IMR-90 (cell line): Measurements from ENCODE around the gene PKDCC. TPM values are rescaled to one million over a fixed set of nuclear protein-coding genes. Genes with fewer than 3 reads are reported as not detected.

Experiments used
- ATAC-seq: fragments of 200-7000 bp; cut with Tn5 transposase; 2 replicates; pipeline ENCODE4 v1.9.1; 2020; ENCODE audit warnings: low read depth, mild to moderate bottlenecking, moderate library complexity
- BruUV-seq: library from RNA; stranded (reverse); fragments of 400-500 nt; replicated peaks from 2 replicates; lab custom pipeline; 2021; lab: Mats Ljungman, UMichigan
- CTCF ChIA-PET: fragments of 300-600 bp; formaldehyde crosslinking; extraction: SDS; loops from one replicate; lab custom pipeline; 2021; ENCODE audit warnings: antibody characterized with exemption; lab: Yijun Ruan, JAX
- POLR2A ChIA-PET: fragments of 300-600 bp; sonication (Branson Sonifier 250); formaldehyde crosslinking; loops from one replicate; lab custom pipeline; 2022; ENCODE audit warnings: antibody characterized with exemption; ENCODE audit not compliant: unreplicated experiment; lab: Charles Lee
- DNase-seq: peaks from one replicate; pipeline ENCODE4 v3.0.0; 2013
- H2AFZ ChIP-seq: replicated peaks from 2 replicates; pipeline ENCODE3; 2013; ENCODE audit warnings: low read length, mild to moderate bottlenecking; ENCODE audit not compliant: poor library complexity
- H2AK5ac ChIP-seq: 2 replicates; pipeline ENCODE4 v1.6.1; 2013; ENCODE audit warnings: low read depth, low read length, inconsistent platforms
- H2AK9ac ChIP-seq: replicated peaks from 2 replicates; pipeline ENCODE3; 2013; ENCODE audit warnings: mild to moderate bottlenecking, low read depth, low read length, moderate library complexity; ENCODE audit not compliant: poor library complexity
- H2BK120ac ChIP-seq: 2 replicates; pipeline ENCODE4 v1.6.1; 2013; ENCODE audit warnings: low read depth, low read length, inconsistent platforms
- H2BK15ac ChIP-seq: 3 replicates; pipeline ENCODE4 v1.6.1; 2013; ENCODE audit warnings: low read depth, low read length, inconsistent platforms
- H2BK20ac ChIP-seq: 2 replicates; pipeline ENCODE4 v1.6.1; 2013; ENCODE audit warnings: low read depth, mild to moderate bottlenecking, inconsistent platforms, low read length, moderate library complexity
- H2BK5ac ChIP-seq: 2 replicates; pipeline ENCODE4 v1.6.1; 2013; ENCODE audit warnings: mild to moderate bottlenecking, low read depth, low read length, inconsistent platforms; ENCODE audit not compliant: poor library complexity, severe bottlenecking
- H3K14ac ChIP-seq: replicated peaks from 2 replicates; pipeline ENCODE4 v1.6.1; 2013; ENCODE audit warnings: low read depth, low read length, inconsistent platforms
- H3K18ac ChIP-seq: 2 replicates; pipeline ENCODE4 v1.6.1; 2013; ENCODE audit warnings: low read depth, low read length, control low read depth
- H3K23ac ChIP-seq: 2 replicates; pipeline ENCODE4 v1.6.1; 2013; ENCODE audit warnings: low read depth, low read length, inconsistent platforms
- H3K27ac ChIP-seq: 2 replicates; pipeline ENCODE4 v1.5.1; 2013; ENCODE audit warnings: mild to moderate bottlenecking, control low read depth, low read length; ENCODE audit not compliant: insufficient read depth
- H3K27me3 ChIP-seq: 2 replicates; pipeline ENCODE4 v1.6.1; 2013; ENCODE audit warnings: low read length; ENCODE audit not compliant: control insufficient read depth, insufficient read depth
- H3K36me3 ChIP-seq: 2 replicates; pipeline ENCODE4 v1.6.1; 2013; ENCODE audit warnings: low read length, mixed read lengths; ENCODE audit not compliant: control insufficient read depth, insufficient read depth
- H3K4ac ChIP-seq: 2 replicates; pipeline ENCODE4 v1.6.1; 2013; ENCODE audit warnings: low read depth, low read length, inconsistent platforms
- H3K4me1 ChIP-seq: 2 replicates; pipeline ENCODE4 v1.6.1; 2013; ENCODE audit warnings: low read length, mixed read lengths; ENCODE audit not compliant: control insufficient read depth, insufficient read depth
- H3K4me2 ChIP-seq: 2 replicates; pipeline ENCODE4 v1.6.1; 2013; ENCODE audit warnings: low read depth, mild to moderate bottlenecking, control low read depth, low read length, moderate library complexity
- H3K4me3 ChIP-seq: 2 replicates; pipeline ENCODE4 v1.5.1; 2013; ENCODE audit warnings: low read depth, mild to moderate bottlenecking, control low read depth, low read length, moderate library complexity; ENCODE audit not compliant: insufficient read depth
- H3K56ac ChIP-seq: 2 replicates; pipeline ENCODE4 v1.6.1; 2013; ENCODE audit warnings: low read length, inconsistent platforms; ENCODE audit not compliant: insufficient read depth; ENCODE audit errors: extremely low read depth
- H3K79me1 ChIP-seq, 2 experiments: 2 replicates each; pipeline ENCODE4 v1.6.1; 2013; ENCODE audit warnings: low read length in 2 of 2, inconsistent platforms in 1 of 2, low read depth in 1 of 2
- H3K9ac ChIP-seq: 2 replicates; pipeline ENCODE4 v1.6.1; 2013; ENCODE audit warnings: low read depth, low read length, control low read depth
- H3K9me1 ChIP-seq: 2 replicates; pipeline ENCODE4 v1.6.1; 2013; ENCODE audit warnings: low read length, inconsistent platforms; ENCODE audit not compliant: insufficient read depth
- H3K9me3 ChIP-seq: 2 replicates; pipeline ENCODE4 v1.6.1; 2013; ENCODE audit warnings: low read length; ENCODE audit not compliant: control insufficient read depth, insufficient read depth
- H4K20me1 ChIP-seq: 2 replicates; pipeline ENCODE4 v1.6.1; 2013; ENCODE audit warnings: low read length, inconsistent platforms; ENCODE audit not compliant: insufficient read depth
- H4K5ac ChIP-seq: 2 replicates; pipeline ENCODE4 v1.6.1; 2013; ENCODE audit warnings: mild to moderate bottlenecking, low read depth, low read length, control low read depth
- H4K8ac ChIP-seq, 2 experiments: 2 replicates each; pipeline ENCODE4 v1.6.1; 2013; ENCODE audit warnings: low read depth in 2 of 2, low read length in 2 of 2, control low read depth in 1 of 2, inconsistent platforms in 1 of 2
- H4K91ac ChIP-seq: 2 replicates; pipeline ENCODE4 v1.6.1; 2013; ENCODE audit warnings: low read depth, low read length, inconsistent platforms; ENCODE audit not compliant: insufficient read depth
- BHLHE40 ChIP-seq: fragments of 150-350 bp; IDR thresholded peaks from 2 replicates; pipeline ENCODE4 v1.6.1; 2016; ENCODE audit warnings: mild to moderate bottlenecking, low read depth, low read length
- CEBPB ChIP-seq: IDR thresholded peaks from 2 replicates; pipeline ENCODE4 v1.6.1; 2012; ENCODE audit warnings: low read depth, low read length, improper control_type of control experiment
- CHD1 ChIP-seq: IDR thresholded peaks from 2 replicates; pipeline ENCODE4 v1.6.1; 2012; ENCODE audit warnings: low read depth, low read length, improper control_type of control experiment
- CTCF ChIP-seq: conservative IDR thresholded peaks from 2 replicates; pipeline ENCODE4 v1.5.1; 2012; ENCODE audit warnings: mild to moderate bottlenecking, low read depth, low read length, improper control_type of control experiment
- ELK1 ChIP-seq: fragments of 150-350 bp; IDR thresholded peaks from 2 replicates; pipeline ENCODE4 v1.6.1; 2016; ENCODE audit warnings: low read depth, mild to moderate bottlenecking, low read length, moderate library complexity, borderline replicate concordance
- FOS ChIP-seq: fragments of 150-350 bp; IDR thresholded peaks from 2 replicates; pipeline ENCODE4 v1.6.1; 2016; ENCODE audit warnings: low read depth, low read length
- MAFK ChIP-seq: IDR thresholded peaks from 2 replicates; pipeline ENCODE4 v1.6.1; 2012; ENCODE audit warnings: low read depth, low read length, improper control_type of control experiment
- MAZ ChIP-seq: IDR thresholded peaks from 2 replicates; pipeline ENCODE4 v1.6.1; 2012; ENCODE audit warnings: low read depth, mild to moderate bottlenecking, low read length, improper control_type of control experiment, moderate library complexity, borderline replicate concordance
- MXI1 ChIP-seq: IDR thresholded peaks from 2 replicates; pipeline ENCODE4 v1.6.1; 2012; ENCODE audit warnings: low read depth, mild to moderate bottlenecking, low read length, moderate library complexity, borderline replicate concordance
- NFE2L2 ChIP-seq: fragments of 150-350 bp; IDR thresholded peaks from 2 replicates; pipeline ENCODE4 v1.6.1; 2016; ENCODE audit warnings: low read depth, mild to moderate bottlenecking, low read length
- POLR2A ChIP-seq: IDR thresholded peaks from 2 replicates; pipeline ENCODE4 v1.6.1; 2012; ENCODE audit warnings: mild to moderate bottlenecking, low read depth, low read length
- RAD21 ChIP-seq: IDR thresholded peaks from 2 replicates; pipeline ENCODE4 v1.6.1; 2012; ENCODE audit warnings: low read length, improper control_type of control experiment
- RCOR1 ChIP-seq: IDR thresholded peaks from 2 replicates; pipeline ENCODE4 v1.6.1; 2012; ENCODE audit warnings: mild to moderate bottlenecking, low read length, improper control_type of control experiment; ENCODE audit not compliant: insufficient replicate concordance
- RFX5 ChIP-seq: IDR thresholded peaks from 2 replicates; pipeline ENCODE4 v1.8.0; 2012; ENCODE audit warnings: low read depth, mild to moderate bottlenecking, low read length, moderate library complexity
- SMC3 ChIP-seq: fragments of 150-350 bp; IDR thresholded peaks from 2 replicates; pipeline ENCODE4 v1.6.1; 2016; ENCODE audit warnings: low read depth, mild to moderate bottlenecking, antibody characterized with exemption, low read length, moderate library complexity
- USF2 ChIP-seq: fragments of 150-350 bp; IDR thresholded peaks from 2 replicates; pipeline ENCODE4 v1.6.1; 2017; ENCODE audit warnings: mild to moderate bottlenecking, antibody characterized with exemption, low read length, low read depth
- WGBS, 2 experiments: methylation state at CpG; one replicate each; pipeline versions ENCODE4 v1.1.5 to v1.1.7; 2013; ENCODE audit warnings: missing lambda C conversion rate in 2 of 2; ENCODE audit not compliant: insufficient read length in 1 of 2; ENCODE audit errors: extremely low coverage in 2 of 2; 5-methylcytosine and 5-hydroxymethylcytosine counted together
- dilution Hi-C: fragments of 300-500 bp; cut with HindIII; formaldehyde crosslinking; loops from one replicate; pipeline ENCODE4 v1.14.3; 2018; ENCODE audit warnings: low sequenced_read_pairs; ENCODE audit not compliant: unreplicated experiment
- in situ Hi-C: fragments of 300-500 bp; cut with MboI; formaldehyde crosslinking; loops from 3 replicates; pipeline ENCODE4 v1.14.3; 2019; ENCODE audit warnings: low sequenced_read_pairs, inconsistent platforms, mixed read lengths
- intact Hi-C: fragments of 100-400 bp; cut with micrococcal nuclease; formaldehyde crosslinking; loops from 2 replicates; pipeline ENCODE4 v1.10.0; 2022
- polyA plus RNA-seq, 3 experiments: library from polyadenylated mRNA; depleted of rRNA; stranded (reverse); fragments of >200 nt; gene quantifications; 2 replicates each; pipeline ENCODE4 v1.2.3, GENCODE V29; 2012; ENCODE audit warnings: low replicate concordance in 1 of 3
- total RNA-seq: library from RNA; depleted of rRNA; stranded (reverse); fragments of >200 nt; gene quantifications from 2 replicates; pipeline ENCODE4 v1.2.3, GENCODE V29; 2012

The PKDCC gene
- total and polyA plus RNA-seq, 2 of the 4 experiments (the other 2 are of a cell fraction): 55.6 to 95.7 TPM

- ChIA-PET POLR2A (no interaction called here), CTCF (no interaction called here)
- Histone ChIP-seq H2BK20ac (no peak overlapping the region), H2BK120ac (no peak overlapping the region), H3K18ac (no peak overlapping the region), H3K4me3 (no peak overlapping the region), H3K56ac (no peak overlapping the region), H4K91ac (no peak overlapping the region), H3K4me2 (no peak overlapping the region), H2AK9ac (no peak overlapping the region), H2AK5ac (no peak overlapping the region), H3K4ac (no peak overlapping the region; the same call in 1 of the 2 replicates), H4K8ac (no peak overlapping the region), H4K20me1 (no peaks in the 10 kb centered on the region), H3K4me1 (peaks cover 12% of the 10 kb centered on the region; the same call in 1 of the 2 replicates), H2BK5ac (no peak overlapping the region), H3K27ac (no peak overlapping the region), H3K9me1 (peaks cover 11% of the 10 kb centered on the region; the same call in 1 of the 2 replicates), H3K27me3 (peaks cover 5% of the 10 kb centered on the region), H3K14ac (no peak overlapping the region), H3K36me3 (no peaks in the 10 kb centered on the region), H3K23ac (no peak overlapping the region), H3K9me3 (no peaks in the 10 kb centered on the region), H3K79me1 (no peaks in the 10 kb centered on the region), H2BK15ac (no peak overlapping the region), H3K9ac (no peak overlapping the region), H2AFZ (no peak overlapping the region), H4K5ac (no peak overlapping the region)
- in situ Hi-C loops (no loop called here), dilution Hi-C loops (no loop called here), intact Hi-C loops (no loop called here)
- no peak for ATAC-seq
- no peak for DNase-seq
- no CpG with 5 or more reads among the region's 4 CpGs for WGBS, 2 experiments
- TF ChIP-seq BHLHE40 (no peak), SMC3 (no peak), USF2 (no peak), MAFK (no peak), RCOR1 (no peak), CTCF (no peak), FOS (no peak), NFE2L2 (no peak), MXI1 (no peak), POLR2A (no peak), MAZ (no peak), CEBPB (no peak), CHD1 (no peak), ELK1 (no peak), RAD21 (no peak), RFX5 (no peak)
- BruUV-seq: no TSS peak
Measured at GRCh38 chr2:42029639-42030199, 18.1 kb upstream of the PKDCC start.
